H1 (cell line): ENCODE results near the gene RPL14. TPM values are rescaled to one million over a fixed set of nuclear protein-coding genes. Genes with fewer than 3 reads are reported as not detected.

Experiments used
- CTCF ChIA-PET: fragments of 300-600 bp; sonication (Branson Sonifier 250); formaldehyde crosslinking; loops from one replicate; lab custom pipeline; 2021; ENCODE audit not compliant: partially characterized antibody; lab: Charles Lee
- POLR2A ChIA-PET: fragments of 300-600 bp; sonication (Branson Sonifier 250); formaldehyde crosslinking; loops from one replicate; lab custom pipeline; 2021; ENCODE audit warnings: inconsistent platforms; ENCODE audit not compliant: partially characterized antibody; lab: Charles Lee
- DNase-seq, 2 experiments: peaks; one replicate each; pipeline versions ENCODE4 v3.0.0 to v3.0.0-alpha.2; 2010 to 2022; ENCODE audit warnings: low spot score in 2 of 2, low read depth in 1 of 2, mixed read lengths in 1 of 2
- FAIRE-seq: peaks from 2 replicates; lab custom pipeline; 2011; peaks lifted over from hg19 to GRCh38; lab: Jason Lieb, UNC
- H2AFZ ChIP-seq: 2 replicates; pipeline ENCODE4 v1.8.1; 2012; ENCODE audit warnings: low read length, inconsistent platforms
- H2AK5ac ChIP-seq: 2 replicates; pipeline ENCODE4 v1.6.1; 2013; ENCODE audit warnings: low read depth, low read length
- H2BK120ac ChIP-seq: replicated peaks from 2 replicates; pipeline ENCODE3; 2013; ENCODE audit warnings: low read depth, low read length, inconsistent platforms
- H2BK12ac ChIP-seq: 2 replicates; pipeline ENCODE4 v1.6.1; 2013; ENCODE audit warnings: low read depth, low read length
- H2BK15ac ChIP-seq: 2 replicates; pipeline ENCODE4 v1.6.1; 2013; ENCODE audit warnings: low read length
- H2BK20ac ChIP-seq: 2 replicates; pipeline ENCODE4 v1.6.1; 2013; ENCODE audit warnings: low read length
- H2BK5ac ChIP-seq: 2 replicates; pipeline ENCODE4 v1.6.1; 2013; ENCODE audit warnings: low read depth, low read length
- H3K14ac ChIP-seq: 2 replicates; pipeline ENCODE4 v1.6.1; 2013; ENCODE audit warnings: inconsistent platforms; ENCODE audit not compliant: insufficient read length
- H3K18ac ChIP-seq: 2 replicates; pipeline ENCODE4 v1.6.1; 2013; ENCODE audit warnings: low read length; ENCODE audit errors: extremely low read depth
- H3K23ac ChIP-seq: 2 replicates; pipeline ENCODE4 v1.6.1; 2013; ENCODE audit warnings: inconsistent platforms; ENCODE audit not compliant: insufficient read length
- H3K23me2 ChIP-seq: 2 replicates; pipeline ENCODE4 v1.6.1; 2013; ENCODE audit warnings: low read depth, low read length
- H3K27ac ChIP-seq: 2 replicates; pipeline ENCODE4 v1.6.1; 2011; ENCODE audit warnings: low read depth, low read length, inconsistent platforms
- H3K27me3 ChIP-seq, 4 experiments: replicated peaks in 1 of 4; 1 replicate in 1 of 4; 2 replicates in 3 of 4; pipeline versions ENCODE4 v1.6.1 to v1.8.1; 2011 to 2013; ENCODE audit warnings: low read length in 3 of 4, mild to moderate bottlenecking in 3 of 4, inconsistent platforms in 2 of 4, mixed read lengths in 2 of 4, moderate library complexity in 1 of 4; ENCODE audit not compliant: control insufficient read depth in 3 of 4, insufficient read depth in 3 of 4; ENCODE audit errors: extremely low read depth in 1 of 4
- H3K36me3 ChIP-seq, 4 experiments: 2 replicates each; pipeline versions ENCODE4 v1.6.1 to v1.8.1; 2011 to 2013; ENCODE audit warnings: mild to moderate bottlenecking in 4 of 4, low read length in 3 of 4, moderate library complexity in 2 of 4, control low read depth in 1 of 4, inconsistent platforms in 1 of 4; ENCODE audit not compliant: insufficient read depth in 4 of 4, control insufficient read depth in 2 of 4
- H3K4ac ChIP-seq: replicated peaks from 2 replicates; pipeline ENCODE3; 2013; ENCODE audit warnings: low read length, low read depth, mixed read lengths, inconsistent platforms; ENCODE audit not compliant: insufficient read length
- H3K4me1 ChIP-seq, 4 experiments: replicated peaks in 1 of 4; 1 replicate in 1 of 4; 2 replicates in 3 of 4; pipeline versions ENCODE4 v1.6.1 to v1.8.1; 2011 to 2013; ENCODE audit warnings: low read length in 3 of 4, inconsistent platforms in 2 of 4, mixed read lengths in 1 of 4; ENCODE audit not compliant: insufficient read depth in 4 of 4, control insufficient read depth in 3 of 4
- H3K4me2 ChIP-seq, 2 experiments: 2 replicates each; pipeline versions ENCODE4 v1.6.1 to v1.8.1; 2011 to 2013; ENCODE audit warnings: low read depth in 2 of 2, low read length in 2 of 2, control low read depth in 1 of 2, inconsistent platforms in 1 of 2, mild to moderate bottlenecking in 1 of 2; ENCODE audit not compliant: insufficient read depth in 1 of 2
- H3K4me3 ChIP-seq, 4 experiments: fragments of 200-600, 300-600 bp in 1 of 4; sonication (generic), shearing (Covaris generic), sonication (Bioruptor Twin) in 1 of 4; 2 replicates each; pipeline versions ENCODE4 v1.5.1 to v1.8.1; 2011 to 2016; ENCODE audit warnings: low read length in 4 of 4, low read depth in 3 of 4, control low read depth in 2 of 4, inconsistent platforms in 2 of 4, mild to moderate bottlenecking in 2 of 4, mixed read lengths in 1 of 4, moderate library complexity in 1 of 4; ENCODE audit not compliant: insufficient read depth in 2 of 4; ENCODE audit errors: extremely low read depth in 1 of 4
- H3K56ac ChIP-seq: replicated peaks from 2 replicates; pipeline ENCODE3; 2013; ENCODE audit warnings: low read depth, mild to moderate bottlenecking, mixed read lengths, low read length, inconsistent platforms; ENCODE audit not compliant: insufficient read length
- H3K79me1 ChIP-seq: 2 replicates; pipeline ENCODE4 v1.6.1; 2013; ENCODE audit warnings: low read depth, low read length, control low read depth
- H3K79me2 ChIP-seq, 2 experiments: 2 replicates each; pipeline versions ENCODE4 v1.6.1 to v1.8.1; 2012 to 2013; ENCODE audit warnings: low read length in 2 of 2, mild to moderate bottlenecking in 2 of 2, inconsistent platforms in 1 of 2; ENCODE audit not compliant: insufficient read depth in 2 of 2, control insufficient read depth in 1 of 2
- H3K9ac ChIP-seq, 4 experiments: replicated peaks in 1 of 4; 1 replicate in 1 of 4; 2 replicates in 3 of 4; pipeline versions ENCODE4 v1.6.1 to v1.8.1; 2011 to 2013; ENCODE audit warnings: low read depth in 3 of 4, low read length in 3 of 4, control low read depth in 2 of 4, mild to moderate bottlenecking in 2 of 4, moderate library complexity in 2 of 4, inconsistent platforms in 1 of 4; ENCODE audit errors: extremely low read depth in 1 of 4
- H3K9me3 ChIP-seq, 2 experiments: 2 replicates each; pipeline versions ENCODE4 v1.6.1 to v1.8.1; 2012 to 2013; ENCODE audit warnings: mild to moderate bottlenecking in 2 of 2, moderate library complexity in 2 of 2, control low read depth in 1 of 2, inconsistent platforms in 1 of 2, low read depth in 1 of 2, low read length in 1 of 2, mixed read lengths in 1 of 2; ENCODE audit not compliant: insufficient read depth in 2 of 2
- H4K20me1 ChIP-seq, 2 experiments: replicated peaks in 1 of 2; 2 replicates each; pipeline versions ENCODE3 to v1.8.1; 2011 to 2013; ENCODE audit warnings: inconsistent platforms in 2 of 2, low read length in 2 of 2, mild to moderate bottlenecking in 1 of 2; ENCODE audit not compliant: insufficient read depth in 2 of 2, control insufficient read depth in 1 of 2
- H4K5ac ChIP-seq: 2 replicates; pipeline ENCODE4 v1.6.1; 2013; ENCODE audit warnings: low read length, low read depth, mixed read lengths, inconsistent platforms; ENCODE audit not compliant: insufficient read length
- H4K8ac ChIP-seq: 2 replicates; pipeline ENCODE4 v1.8.0; 2013; ENCODE audit warnings: mild to moderate bottlenecking, moderate library complexity, low read length, inconsistent platforms; ENCODE audit not compliant: insufficient read depth; ENCODE audit errors: extremely low read depth
- H4K91ac ChIP-seq: replicated peaks from 2 replicates; pipeline ENCODE3; 2013; ENCODE audit warnings: low read length, mixed read lengths, inconsistent platforms; ENCODE audit not compliant: insufficient read length
- BRCA1 ChIP-seq: IDR thresholded peaks from 2 replicates; pipeline ENCODE4 v1.6.1; 2012; ENCODE audit warnings: low read depth, low read length, improper control_type of control experiment
- CHD1 ChIP-seq: IDR thresholded peaks from 2 replicates; pipeline ENCODE4 v1.6.1; 2012; ENCODE audit warnings: low read depth, low read length, improper control_type of control experiment
- EGR1 ChIP-seq: IDR thresholded peaks from 2 replicates; pipeline ENCODE4 v1.6.1; 2011; ENCODE audit warnings: low read depth, low read length, borderline replicate concordance
- HDAC2 ChIP-seq, 2 experiments: fragments of 300-600 bp in 1 of 2; sonication (generic) in 1 of 2; IDR thresholded peaks; 2 replicates each; pipeline ENCODE4 v1.6.1; 2011 to 2012; ENCODE audit warnings: low read depth in 2 of 2, low read length in 2 of 2, mild to moderate bottlenecking in 2 of 2, moderate library complexity in 2 of 2, borderline replicate concordance in 1 of 2, inconsistent platforms in 1 of 2
- RBBP5 ChIP-seq: IDR thresholded peaks from 2 replicates; pipeline ENCODE4 v1.7.1; 2012; ENCODE audit warnings: low read depth, mild to moderate bottlenecking, inconsistent platforms, low read length, moderate library complexity, borderline replicate concordance
- SIRT6 ChIP-seq: IDR thresholded peaks from one replicate; pipeline ENCODE4 v1.7.1; 2012; ENCODE audit warnings: low read length, inconsistent platforms
- TAF1 ChIP-seq: IDR thresholded peaks from 2 replicates; pipeline ENCODE4 v1.6.1; 2011; ENCODE audit warnings: mild to moderate bottlenecking, low read depth, low read length
- WGBS, 2 experiments: shearing (Covaris generic) in 1 of 2; methylation state at CpG; one replicate each; pipeline versions ENCODE4 v1.1.6 to v1.1.7; 2013 to 2015; ENCODE audit warnings: low lambda C conversion rate in 2 of 2, mixed read lengths in 2 of 2, inconsistent platforms in 1 of 2, low coverage in 1 of 2, missing lambda C conversion rate in 1 of 2; ENCODE audit not compliant: insufficient replicate concordance in 2 of 2, insufficient coverage in 1 of 2, insufficient read length in 1 of 2; ENCODE audit errors: extremely low coverage in 1 of 2, missing lambda C conversion rate in 1 of 2; 5-methylcytosine and 5-hydroxymethylcytosine counted together
- polyA plus RNA-seq, 7 experiments: library from polyadenylated mRNA; depleted of rRNA in 3 of 7; stranded (reverse) in 5 of 7; unstranded in 2 of 7; fragments of >200 nt in 5 of 7; fragments of 200-250 nt in 2 of 7; gene quantifications; 1 replicate in 5 of 7; 2 replicates in 1 of 7; 4 replicates in 1 of 7; pipeline versions ENCODE4 v1.2.1 to v1.2.3, GENCODE V29; 2011 to 2013; ENCODE audit warnings: missing spikeins in 2 of 7, mixed read lengths in 2 of 7
- total RNA-seq: library from RNA; stranded (reverse); fragmentation: NEBNext Ultra II Directional; extraction: Animal tissue kit (Norgen Biotek cat#: 25700); gene quantifications from 2 replicates; pipeline ENCODE4 v1.2.1, GENCODE V29; 2021
- TF ChIP-seq, protein P1 (sequence below): IDR thresholded peaks from 2 replicates; pipeline ENCODE4 v1.6.1; 2011; ENCODE audit warnings: low read depth, mild to moderate bottlenecking, low read length; ENCODE audit not compliant: insufficient read depth

RPL14 gene
- total and polyA plus RNA-seq, 2 of the 8 experiments (the other 6 are each of a cell fraction or from before 2014, with no cell fraction given): 1,192 to 2,341 TPM

DNA sequence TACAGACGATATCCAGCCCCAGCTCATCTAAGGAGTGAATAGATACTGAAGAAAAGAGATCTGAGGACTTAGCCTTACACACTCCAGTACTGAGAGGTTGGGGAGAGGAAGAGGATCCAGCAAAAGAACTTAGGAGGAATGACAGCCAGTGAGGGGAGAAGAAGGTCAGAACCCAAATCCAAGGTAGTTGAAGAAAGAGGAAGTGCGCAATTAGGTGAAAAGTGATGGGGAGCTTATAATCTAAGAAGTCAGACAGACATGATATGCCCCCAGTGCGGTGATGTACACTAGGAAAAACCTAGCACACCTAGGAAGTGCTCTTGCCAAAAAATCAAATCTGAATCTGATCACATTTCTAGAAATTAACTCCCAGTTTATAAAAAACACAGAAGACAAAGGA, 49.5 kb upstream of the RPL14 start:
- no peak overlapping the region for H3K4me3 ChIP-seq

More for the DNA sequence above, 49.5 kb upstream of the RPL14 start:
- Histone ChIP-seq H4K91ac (no peak overlapping the region), H3K9me3 (no peaks in the 10 kb centered on the region), H2BK20ac (no peak overlapping the region), H3K18ac (no peak overlapping the region), H3K56ac (no peak overlapping the region), H3K4me2 (no peak overlapping the region), H2AFZ (no peak overlapping the region), H4K8ac (no peak overlapping the region), H3K4me1 (no peaks in the 10 kb centered on the region), H3K79me1 (no peaks in the 10 kb centered on the region), H3K9ac (no peak overlapping the region), H2BK12ac (no peak overlapping the region), H4K5ac (no peak overlapping the region), H2AK5ac (no peak overlapping the region), H3K27me3 (no peaks in the 10 kb centered on the region), H3K14ac (no peak overlapping the region), H4K20me1 (no peaks in the 10 kb centered on the region), H3K27ac (no peak overlapping the region), H3K4ac (no peak overlapping the region), H2BK15ac (no peak overlapping the region), H3K79me2 (no peaks in the 10 kb centered on the region), H3K36me3 (no peaks in the 10 kb centered on the region), H3K23me2 (no peaks in the 10 kb centered on the region), H2BK120ac (no peak overlapping the region), H3K23ac (no peak overlapping the region), H2BK5ac (no peak overlapping the region)
- ChIA-PET POLR2A (interaction anchor here (1.3 kb wide), 1 partner anchor 49 kb away, joined by 3 read pairs; the partner anchor contains the start of gene RPL14), CTCF (interaction anchor here (1.3 kb wide), 1 partner anchor 80 kb away, joined by 3 read pairs; no protein-coding TSS in a partner anchor)
- TF ChIP-seq CHD1: no peak
- no peak for TF ChIP-seq TAF1
- no peak for TF ChIP-seq EGR1
- no peak for TF ChIP-seq SIRT6
- TF ChIP-seq, protein P1, sequence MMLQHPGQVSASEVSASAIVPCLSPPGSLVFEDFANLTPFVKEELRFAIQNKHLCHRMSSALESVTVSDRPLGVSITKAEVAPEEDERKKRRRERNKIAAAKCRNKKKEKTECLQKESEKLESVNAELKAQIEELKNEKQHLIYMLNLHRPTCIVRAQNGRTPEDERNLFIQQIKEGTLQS: no peak
- no peak for TF ChIP-seq BRCA1
- TF ChIP-seq RBBP5: no peak
- TF ChIP-seq HDAC2 (IDR thresholded peaks at IDR 0.05; ENCODE audit: borderline replicate concordance in 1 of 2, low read depth in 2 of 2, low read length in 2 of 2): no peak
- 89% methylated on average over 3 of the region's 3 CpGs; no CpG with 5 or more reads in 1 of the 2 experiments for WGBS, 2 experiments
- FAIRE-seq: no peak
- DNase-seq: no peak
